IMR-90 (cell line): ENCODE data around the gene XPR1. TPM values are rescaled to one million over a fixed set of nuclear protein-coding genes. Genes with fewer than 3 reads are reported as not detected.

Experiments
- ATAC-seq: fragments of 200-7000 bp; cut with Tn5 transposase; 2 replicates; pipeline ENCODE4 v1.9.1; 2020; ENCODE audit warnings: low read depth, mild to moderate bottlenecking, moderate library complexity
- BruUV-seq: library from RNA; stranded (reverse); fragments of 400-500 nt; replicated peaks from 2 replicates; lab custom pipeline; 2021; lab: Mats Ljungman, UMichigan
- CTCF ChIA-PET: fragments of 300-600 bp; formaldehyde crosslinking; extraction: SDS; loops from one replicate; lab custom pipeline; 2021; ENCODE audit warnings: antibody characterized with exemption; lab: Yijun Ruan, JAX
- POLR2A ChIA-PET: fragments of 300-600 bp; sonication (Branson Sonifier 250); formaldehyde crosslinking; loops from one replicate; lab custom pipeline; 2022; ENCODE audit warnings: antibody characterized with exemption; ENCODE audit not compliant: unreplicated experiment; lab: Charles Lee
- DNase-seq: peaks from one replicate; pipeline ENCODE4 v3.0.0; 2013
- H2AFZ ChIP-seq: replicated peaks from 2 replicates; pipeline ENCODE3; 2013; ENCODE audit warnings: low read length, mild to moderate bottlenecking; ENCODE audit not compliant: poor library complexity
- H2AK5ac ChIP-seq: 2 replicates; pipeline ENCODE4 v1.6.1; 2013; ENCODE audit warnings: low read depth, low read length, inconsistent platforms
- H2AK9ac ChIP-seq: replicated peaks from 2 replicates; pipeline ENCODE3; 2013; ENCODE audit warnings: mild to moderate bottlenecking, low read depth, low read length, moderate library complexity; ENCODE audit not compliant: poor library complexity
- H2BK120ac ChIP-seq: 2 replicates; pipeline ENCODE4 v1.6.1; 2013; ENCODE audit warnings: low read depth, low read length, inconsistent platforms
- H2BK15ac ChIP-seq: 3 replicates; pipeline ENCODE4 v1.6.1; 2013; ENCODE audit warnings: low read depth, low read length, inconsistent platforms
- H2BK20ac ChIP-seq: 2 replicates; pipeline ENCODE4 v1.6.1; 2013; ENCODE audit warnings: low read depth, mild to moderate bottlenecking, inconsistent platforms, low read length, moderate library complexity
- H2BK5ac ChIP-seq: 2 replicates; pipeline ENCODE4 v1.6.1; 2013; ENCODE audit warnings: mild to moderate bottlenecking, low read depth, low read length, inconsistent platforms; ENCODE audit not compliant: poor library complexity, severe bottlenecking
- H3K14ac ChIP-seq: replicated peaks from 2 replicates; pipeline ENCODE4 v1.6.1; 2013; ENCODE audit warnings: low read depth, low read length, inconsistent platforms
- H3K18ac ChIP-seq: 2 replicates; pipeline ENCODE4 v1.6.1; 2013; ENCODE audit warnings: low read depth, low read length, control low read depth
- H3K23ac ChIP-seq: 2 replicates; pipeline ENCODE4 v1.6.1; 2013; ENCODE audit warnings: low read depth, low read length, inconsistent platforms
- H3K27ac ChIP-seq: 2 replicates; pipeline ENCODE4 v1.5.1; 2013; ENCODE audit warnings: mild to moderate bottlenecking, control low read depth, low read length; ENCODE audit not compliant: insufficient read depth
- H3K27me3 ChIP-seq: 2 replicates; pipeline ENCODE4 v1.6.1; 2013; ENCODE audit warnings: low read length; ENCODE audit not compliant: control insufficient read depth, insufficient read depth
- H3K36me3 ChIP-seq: 2 replicates; pipeline ENCODE4 v1.6.1; 2013; ENCODE audit warnings: low read length, mixed read lengths; ENCODE audit not compliant: control insufficient read depth, insufficient read depth
- H3K4ac ChIP-seq: 2 replicates; pipeline ENCODE4 v1.6.1; 2013; ENCODE audit warnings: low read depth, low read length, inconsistent platforms
- H3K4me1 ChIP-seq: 2 replicates; pipeline ENCODE4 v1.6.1; 2013; ENCODE audit warnings: low read length, mixed read lengths; ENCODE audit not compliant: control insufficient read depth, insufficient read depth
- H3K4me2 ChIP-seq: 2 replicates; pipeline ENCODE4 v1.6.1; 2013; ENCODE audit warnings: low read depth, mild to moderate bottlenecking, control low read depth, low read length, moderate library complexity
- H3K4me3 ChIP-seq: 2 replicates; pipeline ENCODE4 v1.5.1; 2013; ENCODE audit warnings: low read depth, mild to moderate bottlenecking, control low read depth, low read length, moderate library complexity; ENCODE audit not compliant: insufficient read depth
- H3K56ac ChIP-seq: 2 replicates; pipeline ENCODE4 v1.6.1; 2013; ENCODE audit warnings: low read length, inconsistent platforms; ENCODE audit not compliant: insufficient read depth; ENCODE audit errors: extremely low read depth
- H3K79me1 ChIP-seq, 2 experiments: 2 replicates each; pipeline ENCODE4 v1.6.1; 2013; ENCODE audit warnings: low read length in 2 of 2, inconsistent platforms in 1 of 2, low read depth in 1 of 2
- H3K9ac ChIP-seq: 2 replicates; pipeline ENCODE4 v1.6.1; 2013; ENCODE audit warnings: low read depth, low read length, control low read depth
- H3K9me1 ChIP-seq: 2 replicates; pipeline ENCODE4 v1.6.1; 2013; ENCODE audit warnings: low read length, inconsistent platforms; ENCODE audit not compliant: insufficient read depth
- H3K9me3 ChIP-seq: 2 replicates; pipeline ENCODE4 v1.6.1; 2013; ENCODE audit warnings: low read length; ENCODE audit not compliant: control insufficient read depth, insufficient read depth
- H4K20me1 ChIP-seq: 2 replicates; pipeline ENCODE4 v1.6.1; 2013; ENCODE audit warnings: low read length, inconsistent platforms; ENCODE audit not compliant: insufficient read depth
- H4K5ac ChIP-seq: 2 replicates; pipeline ENCODE4 v1.6.1; 2013; ENCODE audit warnings: mild to moderate bottlenecking, low read depth, low read length, control low read depth
- H4K8ac ChIP-seq, 2 experiments: 2 replicates each; pipeline ENCODE4 v1.6.1; 2013; ENCODE audit warnings: low read depth in 2 of 2, low read length in 2 of 2, control low read depth in 1 of 2, inconsistent platforms in 1 of 2
- H4K91ac ChIP-seq: 2 replicates; pipeline ENCODE4 v1.6.1; 2013; ENCODE audit warnings: low read depth, low read length, inconsistent platforms; ENCODE audit not compliant: insufficient read depth
- BHLHE40 ChIP-seq: fragments of 150-350 bp; IDR thresholded peaks from 2 replicates; pipeline ENCODE4 v1.6.1; 2016; ENCODE audit warnings: mild to moderate bottlenecking, low read depth, low read length
- CEBPB ChIP-seq: IDR thresholded peaks from 2 replicates; pipeline ENCODE4 v1.6.1; 2012; ENCODE audit warnings: low read depth, low read length, improper control_type of control experiment
- CHD1 ChIP-seq: IDR thresholded peaks from 2 replicates; pipeline ENCODE4 v1.6.1; 2012; ENCODE audit warnings: low read depth, low read length, improper control_type of control experiment
- CTCF ChIP-seq: conservative IDR thresholded peaks from 2 replicates; pipeline ENCODE4 v1.5.1; 2012; ENCODE audit warnings: mild to moderate bottlenecking, low read depth, low read length, improper control_type of control experiment
- FOS ChIP-seq: fragments of 150-350 bp; IDR thresholded peaks from 2 replicates; pipeline ENCODE4 v1.6.1; 2016; ENCODE audit warnings: low read depth, low read length
- MAFK ChIP-seq: IDR thresholded peaks from 2 replicates; pipeline ENCODE4 v1.6.1; 2012; ENCODE audit warnings: low read depth, low read length, improper control_type of control experiment
- MAZ ChIP-seq: IDR thresholded peaks from 2 replicates; pipeline ENCODE4 v1.6.1; 2012; ENCODE audit warnings: low read depth, mild to moderate bottlenecking, low read length, improper control_type of control experiment, moderate library complexity, borderline replicate concordance
- NFE2L2 ChIP-seq: fragments of 150-350 bp; IDR thresholded peaks from 2 replicates; pipeline ENCODE4 v1.6.1; 2016; ENCODE audit warnings: low read depth, mild to moderate bottlenecking, low read length
- POLR2A ChIP-seq: IDR thresholded peaks from 2 replicates; pipeline ENCODE4 v1.6.1; 2012; ENCODE audit warnings: mild to moderate bottlenecking, low read depth, low read length
- RAD21 ChIP-seq: IDR thresholded peaks from 2 replicates; pipeline ENCODE4 v1.6.1; 2012; ENCODE audit warnings: low read length, improper control_type of control experiment
- RCOR1 ChIP-seq: IDR thresholded peaks from 2 replicates; pipeline ENCODE4 v1.6.1; 2012; ENCODE audit warnings: mild to moderate bottlenecking, low read length, improper control_type of control experiment; ENCODE audit not compliant: insufficient replicate concordance
- RFX5 ChIP-seq: IDR thresholded peaks from 2 replicates; pipeline ENCODE4 v1.8.0; 2012; ENCODE audit warnings: low read depth, mild to moderate bottlenecking, low read length, moderate library complexity
- SMC3 ChIP-seq: fragments of 150-350 bp; IDR thresholded peaks from 2 replicates; pipeline ENCODE4 v1.6.1; 2016; ENCODE audit warnings: low read depth, mild to moderate bottlenecking, antibody characterized with exemption, low read length, moderate library complexity
- USF2 ChIP-seq: fragments of 150-350 bp; IDR thresholded peaks from 2 replicates; pipeline ENCODE4 v1.6.1; 2017; ENCODE audit warnings: mild to moderate bottlenecking, antibody characterized with exemption, low read length, low read depth
- WGBS, 2 experiments: methylation state at CpG; one replicate each; pipeline versions ENCODE4 v1.1.5 to v1.1.7; 2013; ENCODE audit warnings: missing lambda C conversion rate in 2 of 2; ENCODE audit not compliant: insufficient read length in 1 of 2; ENCODE audit errors: extremely low coverage in 2 of 2; 5-methylcytosine and 5-hydroxymethylcytosine counted together
- dilution Hi-C: fragments of 300-500 bp; cut with HindIII; formaldehyde crosslinking; loops from one replicate; pipeline ENCODE4 v1.14.3; 2018; ENCODE audit warnings: low sequenced_read_pairs; ENCODE audit not compliant: unreplicated experiment
- in situ Hi-C: fragments of 300-500 bp; cut with MboI; formaldehyde crosslinking; loops from 3 replicates; pipeline ENCODE4 v1.14.3; 2019; ENCODE audit warnings: low sequenced_read_pairs, inconsistent platforms, mixed read lengths
- intact Hi-C: fragments of 100-400 bp; cut with micrococcal nuclease; formaldehyde crosslinking; loops from 2 replicates; pipeline ENCODE4 v1.10.0; 2022
- polyA plus RNA-seq, 3 experiments: library from polyadenylated mRNA; depleted of rRNA; stranded (reverse); fragments of >200 nt; gene quantifications; 2 replicates each; pipeline ENCODE4 v1.2.3, GENCODE V29; 2012; ENCODE audit warnings: low replicate concordance in 1 of 3
- total RNA-seq: library from RNA; depleted of rRNA; stranded (reverse); fragments of >200 nt; gene quantifications from 2 replicates; pipeline ENCODE4 v1.2.3, GENCODE V29; 2012

XPR1 gene
- total and polyA plus RNA-seq, 2 of the 4 experiments (the other 2 are of a cell fraction) = 11.8 to 25.1 TPM

- no peak overlapping the region for H3K27ac ChIP-seq
- peaks cover 3 to 16% of the 10 kb centered on the region in 2 experiments; a peak in 3 of 4 replicates for H3K79me1 ChIP-seq
- CTCF ChIA-PET = no interaction called here
- dilution Hi-C loops = no loop called here
- H3K4ac ChIP-seq = no peak overlapping the region
- no peak overlapping the region for H4K8ac ChIP-seq
- ATAC-seq (no peak), DNase-seq (no peak)
- no peaks in the 10 kb centered on the region for H4K20me1 ChIP-seq
- no peak overlapping the region for H4K5ac ChIP-seq
- H2BK5ac ChIP-seq = no peak overlapping the region
- H3K27me3 ChIP-seq = no peaks in the 10 kb centered on the region
- no peaks in the 10 kb centered on the region for H3K36me3 ChIP-seq
- no peak overlapping the region for H3K4me3 ChIP-seq
- POLR2A ChIA-PET = no interaction called here
- no peak overlapping the region for H3K56ac ChIP-seq
- no peak overlapping the region for H2AFZ ChIP-seq
- WGBS, 2 experiments = 90% methylated on average over 2 of the region's 10 CpGs; no CpG with 5 or more reads in 1 of the 2 experiments
- intact Hi-C loops = no loop called here
- no peak overlapping the region for H2BK20ac ChIP-seq
- H3K4me1 ChIP-seq = peaks cover 5% of the 10 kb centered on the region
- TF ChIP-seq MAFK = no peak
- TF ChIP-seq RCOR1 = no peak
- TF ChIP-seq USF2 = no peak
- no peak for TF ChIP-seq CEBPB
- TF ChIP-seq CHD1 = no peak
- TF ChIP-seq MAZ = no peak
- no peak for TF ChIP-seq FOS
- no peak for TF ChIP-seq CTCF
- TF ChIP-seq BHLHE40 = no peak
- no peak for TF ChIP-seq RFX5
- no peak for TF ChIP-seq POLR2A
- no peak for TF ChIP-seq RAD21
- no peak for TF ChIP-seq SMC3
- TF ChIP-seq NFE2L2 = no peak
- H3K9me3 ChIP-seq = no peaks in the 10 kb centered on the region
- no peak overlapping the region for H2BK120ac ChIP-seq
- H2BK15ac ChIP-seq = no peak overlapping the region
- H3K9ac ChIP-seq = no peak overlapping the region
- peaks cover 3% of the 10 kb centered on the region; the same call in 1 of the 2 replicates for H3K9me1 ChIP-seq
- no peak overlapping the region for H2AK9ac ChIP-seq
- H2AK5ac ChIP-seq = no peak overlapping the region
- H4K91ac ChIP-seq = no peak overlapping the region
- H3K18ac ChIP-seq = no peak overlapping the region
- no peak overlapping the region for H3K14ac ChIP-seq
- no peak overlapping the region for H3K4me2 ChIP-seq
- H3K23ac ChIP-seq = no peak overlapping the region
- BruUV-seq = no TSS peak
- in situ Hi-C loops = no loop called here
Measured at GRCh38 chr1:180907313-180908055, 275.7 kb downstream of the XPR1 start.
